ENCODE measurements around the gene ACOXL. TPM values are rescaled to one million over a fixed set of nuclear protein-coding genes. Genes with fewer than 3 reads are reported as not detected.

Gene ACOXL
- total RNA-seq, 1 donor from 2014 or later, result 0.23 TPM

GRCh38 chr2:110783196-110783873 lies 51.0 kb downstream of the ACOXL start:
- no peaks in the 10 kb centered on the region for H3K9me3 Mint-ChIP-seq (ENCODE audit: unreplicated experiment)
- Histone ChIP-seq H3K79me2 (ENCODE audit: insufficient read depth, low read length) (no peaks in the 10 kb centered on the region), H3K36me3 (ENCODE audit: insufficient read depth, low read length) (no peaks in the 10 kb centered on the region), H3K27me3 (ENCODE audit: insufficient read depth, low read length) (peaks cover 9% of the 10 kb centered on the region), H3K9ac (ENCODE audit: low read length) (no peak overlapping the region), H3K4me3 (ENCODE audit: insufficient read depth, low read depth, low read length) (no peak overlapping the region), H4K20me1 (ENCODE audit: insufficient read depth, low read length) (no peaks in the 10 kb centered on the region), H3K9me3 (ENCODE audit: insufficient read depth, low read depth, low read length) (no peaks in the 10 kb centered on the region), H3K4me1 (ENCODE audit: insufficient read depth, low read length) (no peaks in the 10 kb centered on the region), H3K4me2 (ENCODE audit: low read length) (no peak overlapping the region), H3K27ac (ENCODE audit: low read depth, low read length) (no peak overlapping the region), H2AFZ (ENCODE audit: low read depth, low read length) (no peak overlapping the region)
- no peak overlapping the region for H3K4me3 Mint-ChIP-seq (ENCODE audit: unreplicated experiment)
- FAIRE-seq, result no peak
- H3K4me1 Mint-ChIP-seq (ENCODE audit: low read depth, unreplicated experiment), result no peaks in the 10 kb centered on the region
- H3K36me3 Mint-ChIP-seq (ENCODE audit: low read depth, unreplicated experiment), result no peaks in the 10 kb centered on the region
- no peak for DNase-seq (ENCODE audit: low read depth)
- no peak for TF ChIP-seq CTCF (IDR thresholded peaks at IDR 0.05; ENCODE audit: insufficient read depth, low read depth, low read length)
- TF ChIP-seq EZH2 (IDR thresholded peaks at IDR 0.05; ENCODE audit: insufficient read depth, low read length), result no peak
- no peak overlapping the region for H3K27ac Mint-ChIP-seq (ENCODE audit: unreplicated experiment)
- H3K27me3 Mint-ChIP-seq (ENCODE audit: low read depth, unreplicated experiment), result peaks cover 11% of the 10 kb centered on the region

- Histone ChIP-seq H3K27ac (ENCODE audit: low read depth, low read length) (no peak overlapping the region), H3K4me2 (ENCODE audit: low read length) (no peak overlapping the region), H3K9me3 (ENCODE audit: insufficient read depth, low read depth, low read length) (no peaks in the 10 kb centered on the region), H3K27me3 (ENCODE audit: insufficient read depth, low read length) (peaks cover 14% of the 10 kb centered on the region), H3K9ac (ENCODE audit: low read length) (no peak overlapping the region), H3K79me2 (ENCODE audit: insufficient read depth, low read length) (no peaks in the 10 kb centered on the region), H3K4me1 (ENCODE audit: insufficient read depth, low read length) (no peaks in the 10 kb centered on the region), H3K36me3 (ENCODE audit: insufficient read depth, low read length) (no peaks in the 10 kb centered on the region), H2AFZ (ENCODE audit: low read depth, low read length) (no peak overlapping the region), H3K4me3 (ENCODE audit: insufficient read depth, low read depth, low read length) (no peak overlapping the region), H4K20me1 (ENCODE audit: insufficient read depth, low read length) (no peaks in the 10 kb centered on the region)
- no peak overlapping the region for H3K4me3 Mint-ChIP-seq (ENCODE audit: unreplicated experiment)
- no peak for TF ChIP-seq EZH2 (IDR thresholded peaks at IDR 0.05; ENCODE audit: insufficient read depth, low read length)
- TF ChIP-seq CTCF (IDR thresholded peaks at IDR 0.05; ENCODE audit: insufficient read depth, low read depth, low read length), result no peak
- no peak for FAIRE-seq
- no peak for DNase-seq (ENCODE audit: low read depth)
- no peaks in the 10 kb centered on the region for H3K4me1 Mint-ChIP-seq (ENCODE audit: low read depth, unreplicated experiment)
- H3K9me3 Mint-ChIP-seq (ENCODE audit: unreplicated experiment), result no peaks in the 10 kb centered on the region
- no peak overlapping the region for H3K27ac Mint-ChIP-seq (ENCODE audit: unreplicated experiment)
- H3K36me3 Mint-ChIP-seq (ENCODE audit: low read depth, unreplicated experiment), result no peaks in the 10 kb centered on the region
- peaks cover 15% of the 10 kb centered on the region for H3K27me3 Mint-ChIP-seq (ENCODE audit: low read depth, unreplicated experiment)
Measured at GRCh38 chr2:110784047-110784631, 51.8 kb downstream of the ACOXL start.

- Histone ChIP-seq H2AFZ (ENCODE audit: low read depth, low read length) (no peak overlapping the region), H4K20me1 (ENCODE audit: insufficient read depth, low read length) (no peaks in the 10 kb centered on the region), H3K4me3 (ENCODE audit: insufficient read depth, low read depth, low read length) (no peak overlapping the region), H3K79me2 (ENCODE audit: insufficient read depth, low read length) (no peaks in the 10 kb centered on the region), H3K36me3 (ENCODE audit: insufficient read depth, low read length) (no peaks in the 10 kb centered on the region), H3K27me3 (ENCODE audit: insufficient read depth, low read length) (peaks cover 22% of the 10 kb centered on the region), H3K9ac (ENCODE audit: low read length) (no peak overlapping the region), H3K4me2 (ENCODE audit: low read length) (no peak overlapping the region), H3K4me1 (ENCODE audit: insufficient read depth, low read length) (no peaks in the 10 kb centered on the region), H3K27ac (ENCODE audit: low read depth, low read length) (no peak overlapping the region), H3K9me3 (ENCODE audit: insufficient read depth, low read depth, low read length) (no peaks in the 10 kb centered on the region)
- no peaks in the 10 kb centered on the region for H3K9me3 Mint-ChIP-seq (ENCODE audit: unreplicated experiment)
- H3K27me3 Mint-ChIP-seq (ENCODE audit: low read depth, unreplicated experiment), result peaks cover 21% of the 10 kb centered on the region
- H3K4me3 Mint-ChIP-seq (ENCODE audit: unreplicated experiment), result no peak overlapping the region
- no peaks in the 10 kb centered on the region for H3K4me1 Mint-ChIP-seq (ENCODE audit: low read depth, unreplicated experiment)
- no peaks in the 10 kb centered on the region for H3K36me3 Mint-ChIP-seq (ENCODE audit: low read depth, unreplicated experiment)
- FAIRE-seq, result no peak
- no peak for DNase-seq (ENCODE audit: low read depth)
- TF ChIP-seq EZH2 (IDR thresholded peaks at IDR 0.05; ENCODE audit: insufficient read depth, low read length) (no peak), CTCF (IDR thresholded peaks at IDR 0.05; ENCODE audit: insufficient read depth, low read depth, low read length) (no peak)
- no peak overlapping the region for H3K27ac Mint-ChIP-seq (ENCODE audit: unreplicated experiment)
Measured at GRCh38 chr2:110785439-110785838, 53.1 kb downstream of the ACOXL start.

Measured in astrocyte (in vitro differentiated cells and primary cell).